K562 (cell line): ENCODE measurements around the gene BLZF1. TPM values are rescaled to one million over a fixed set of nuclear protein-coding genes. Genes with fewer than 3 reads are reported as not detected.

Experiments
- AFF4 ChIP-seq: sonication (generic); formaldehyde crosslinking; IDR thresholded peaks from 2 replicates; pipeline ENCODE4 v1.8.0; 2023; ENCODE audit warnings: mild to moderate bottlenecking, missing genetic modification reagents
- ARID3B ChIP-seq: fragments of 250-450 bp; sonication (Bioruptor Pico); IDR thresholded peaks from 2 replicates; pipeline ENCODE4 v1.4.0; 2020; ENCODE audit warnings: borderline replicate concordance
- ATF1 ChIP-seq, 2 experiments: fragments of 450-650 bp in 1 of 2; IDR thresholded peaks; 2 replicates each; pipeline ENCODE4 v1.6.1; 2016; ENCODE audit warnings: missing compliant biosample characterization in 1 of 2, missing genetic modification characterization in 1 of 2
- E2F1 ChIP-seq: sonication (generic); formaldehyde crosslinking; IDR thresholded peaks from 2 replicates; pipeline ENCODE4 v1.8.1; 2023; ENCODE audit warnings: mild to moderate bottlenecking, missing genetic modification reagents, moderate library complexity
- GABPA ChIP-seq: fragments of 200-800 bp; sonication (Bioruptor generic); conservative IDR thresholded peaks from 2 replicates; pipeline ENCODE4 v1.6.1; 2016; ENCODE audit warnings: low read depth, missing genetic modification characterization, missing compliant biosample characterization
- GABPB2 ChIP-seq: fragments of 250-450 bp; sonication (Bioruptor Pico); conservative IDR thresholded peaks from 2 replicates; pipeline ENCODE4 v1.5.1; 2021; ENCODE audit warnings: mild to moderate bottlenecking
- GTF2F1 ChIP-seq: IDR thresholded peaks from 2 replicates; pipeline ENCODE4 v1.6.1; 2011; ENCODE audit warnings: low read depth, low read length, improper control_type of control experiment
- MTA1 ChIP-seq: fragments of 450-650 bp; IDR thresholded peaks from 2 replicates; pipeline ENCODE4 v1.6.1; 2017; ENCODE audit warnings: borderline replicate concordance
- NFE2L1 ChIP-seq: fragments of 450-650 bp; IDR thresholded peaks from 2 replicates; pipeline ENCODE4 v1.6.1; 2016; ENCODE audit warnings: missing genetic modification characterization, low read depth, mild to moderate bottlenecking, missing compliant biosample characterization, moderate library complexity, borderline replicate concordance
- NFYB ChIP-seq: IDR thresholded peaks from 2 replicates; pipeline ENCODE4 v1.6.1; 2011; ENCODE audit warnings: mild to moderate bottlenecking, moderate library complexity; ENCODE audit not compliant: insufficient read length; ENCODE audit errors: extremely low read depth
- NR2C1 ChIP-seq, 2 experiments: fragments of 450-650 bp; IDR thresholded peaks; 2 replicates each; pipeline ENCODE4 v1.6.1; 2017; ENCODE audit warnings: mild to moderate bottlenecking in 2 of 2, antibody characterized with exemption in 1 of 2, inconsistent platforms in 1 of 2, missing compliant biosample characterization in 1 of 2, missing genetic modification characterization in 1 of 2
- PKNOX1 ChIP-seq: fragments of 450-650 bp; IDR thresholded peaks from 2 replicates; pipeline ENCODE4 v1.6.1; 2016
- POLR2H ChIP-seq: IDR thresholded peaks from 2 replicates; pipeline ENCODE4 v1.6.1; 2016; ENCODE audit warnings: missing genetic modification characterization, low read depth, mild to moderate bottlenecking, control low read depth, missing compliant biosample characterization, moderate library complexity
- SIRT6 ChIP-seq: IDR thresholded peaks from one replicate; pipeline ENCODE4 v1.6.1; 2012; ENCODE audit warnings: low read depth, mild to moderate bottlenecking, control low read depth, inconsistent platforms, low read length, moderate library complexity
- SNAPC5 ChIP-seq: fragments of 250-450 bp; sonication (Bioruptor Pico); IDR thresholded peaks from 2 replicates; pipeline ENCODE4 v1.8.0; 2021; ENCODE audit warnings: moderate library complexity, mild to moderate bottlenecking, inconsistent platforms
- SRSF7 ChIP-seq: fragments of 200-400 bp; formaldehyde crosslinking; optimal IDR thresholded peaks from 2 replicates; pipeline ENCODE3; 2017; ENCODE audit warnings: mild to moderate bottlenecking, low read depth, low read length
- ZKSCAN1 ChIP-seq: fragments of 150-350 bp; IDR thresholded peaks from 2 replicates; pipeline ENCODE4 v1.6.1; 2016; ENCODE audit warnings: low read depth, low read length
- ZNF12 ChIP-seq: sonication (generic); formaldehyde crosslinking; IDR thresholded peaks from 2 replicates; pipeline ENCODE4 v1.4.0; 2020; ENCODE audit warnings: mild to moderate bottlenecking, missing genetic modification reagents
- ZNF644 ChIP-seq: fragments of 200-800 bp; sonication (Bioruptor generic); IDR thresholded peaks from 2 replicates; pipeline ENCODE4 v1.6.1; 2016; ENCODE audit warnings: low read depth, missing genetic modification characterization, missing compliant biosample characterization
- ZNF77 ChIP-seq: fragments of 250-450 bp; sonication (Bioruptor Pico); IDR thresholded peaks from 2 replicates; pipeline ENCODE4 v1.5.0; 2020
- polyA plus RNA-seq, 8 experiments: library from polyadenylated mRNA; depleted of rRNA in 4 of 8; stranded (reverse) in 5 of 8; unstranded in 3 of 8; fragments of >200 nt; fragmentation: Nextera tagmentation in 2 of 8; fragmentation: Illumina TruSeq in 1 of 8; extraction: Ambion mirVana in 2 of 8; extraction: Trizol in 1 of 8; gene quantifications; 2 replicates each; pipeline versions ENCODE4 v1.2.1 to v1.2.3, GENCODE V29; 2011 to 2014; ENCODE audit warnings: inconsistent platforms in 1 of 8, missing spikeins in 1 of 8
- total RNA-seq, 7 experiments: library from RNA; depleted of rRNA in 6 of 7; stranded (reverse); fragments of >200 nt in 6 of 7; fragmentation: Illumina TruSeq in 2 of 7; extraction: Trizol in 2 of 7; gene quantifications; 2 replicates each; pipeline versions ENCODE4 v1.2.1 to v1.2.3, GENCODE V29; 2011 to 2021; ENCODE audit warnings: low replicate concordance in 1 of 7

The BLZF1 gene
- total and polyA plus RNA-seq, 9 of the 15 experiments (the other 6 are each of a cell fraction or from before 2014, with no cell fraction given): 20.5 to 32.8 (median 25.3) TPM

GRCh38 chr1:169367686-169368405 is at the start of gene BLZF1, which contains the start of gene NME7 (continued):
- peak; percentile 89 for TF ChIP-seq PKNOX1
- no peak; the same call in 1 of the 2 replicates for TF ChIP-seq ZNF644
- TF ChIP-seq E2F1 (CRISPR knock-in tag): no peak
- no peak for TF ChIP-seq SRSF7
- TF ChIP-seq AFF4 (CRISPR knock-in tag): no peak
- no peak for TF ChIP-seq ARID3B
- TF ChIP-seq NR2C1 (IDR thresholded peaks at IDR 0.05): peak; percentile 100
- TF ChIP-seq NR2C1 (tag; IDR thresholded peaks at IDR 0.05): peak; percentile 100
- no peak for TF ChIP-seq MTA1
- TF ChIP-seq GABPB2 (CRISPR knock-in tag): no peak
- 0 out of 2 replicates have a peak, but pooled peaks have one; percentile 10 for TF ChIP-seq GTF2F1
- no peak for TF ChIP-seq ZNF77 (CRISPR knock-in tag)
- TF ChIP-seq NFE2L1 (tag): no peak
- peak; percentile 54; the same call in 1 of the 2 replicates for TF ChIP-seq POLR2H
- TF ChIP-seq ZNF12 (CRISPR knock-in tag): no peak
- no peak for TF ChIP-seq ZKSCAN1
- no peak for TF ChIP-seq SIRT6
- TF ChIP-seq NFYB: peak; percentile 89
- no peak for TF ChIP-seq SNAPC5 (CRISPR knock-in tag)
- TF ChIP-seq GABPA (tag): peak; percentile 100
- no peak for TF ChIP-seq ATF1 (CRISPR knock-in tag; IDR thresholded peaks at IDR 0.05)
- TF ChIP-seq ATF1 (tag; IDR thresholded peaks at IDR 0.05): peak; percentile 94
